Adipocyte (in vitro differentiated cells): Measurements from ENCODE around the gene OBSCN.
A peak's percentile ranks its signal among the peaks of the same experiment; 100 is the strongest.

Experiments
- DNase-seq: peaks from one replicate; pipeline ENCODE4 v3.0.0-alpha.2; 2015; ENCODE audit warnings: low read depth
- H3K27me3 ChIP-seq: replicated peaks from 2 replicates; pipeline ENCODE4 v1.7.0; 2013; ENCODE audit warnings: mild to moderate bottlenecking, low read length, moderate library complexity; ENCODE audit not compliant: control insufficient read depth, insufficient read depth
- H3K36me3 ChIP-seq: 2 replicates; pipeline ENCODE4 v1.7.0; 2013; ENCODE audit warnings: low read length, mild to moderate bottlenecking, moderate library complexity; ENCODE audit not compliant: control insufficient read depth, insufficient read depth, severe bottlenecking
- H3K4me1 ChIP-seq: 2 replicates; pipeline ENCODE4 v1.7.0; 2013; ENCODE audit warnings: mild to moderate bottlenecking, low read length, moderate library complexity; ENCODE audit not compliant: control insufficient read depth, insufficient read depth
- H3K4me3 ChIP-seq: 2 replicates; pipeline ENCODE4 v1.7.0; 2013; ENCODE audit warnings: mild to moderate bottlenecking, low read length, moderate library complexity
- H3K9ac ChIP-seq: 2 replicates; pipeline ENCODE4 v1.7.0; 2013; ENCODE audit warnings: mild to moderate bottlenecking, low read length, moderate library complexity
- H3K9me3 ChIP-seq: 2 replicates; pipeline ENCODE4 v1.7.0; 2013; ENCODE audit warnings: mild to moderate bottlenecking, low read length, moderate library complexity; ENCODE audit not compliant: control insufficient read depth

Gene OBSCN

DNA sequence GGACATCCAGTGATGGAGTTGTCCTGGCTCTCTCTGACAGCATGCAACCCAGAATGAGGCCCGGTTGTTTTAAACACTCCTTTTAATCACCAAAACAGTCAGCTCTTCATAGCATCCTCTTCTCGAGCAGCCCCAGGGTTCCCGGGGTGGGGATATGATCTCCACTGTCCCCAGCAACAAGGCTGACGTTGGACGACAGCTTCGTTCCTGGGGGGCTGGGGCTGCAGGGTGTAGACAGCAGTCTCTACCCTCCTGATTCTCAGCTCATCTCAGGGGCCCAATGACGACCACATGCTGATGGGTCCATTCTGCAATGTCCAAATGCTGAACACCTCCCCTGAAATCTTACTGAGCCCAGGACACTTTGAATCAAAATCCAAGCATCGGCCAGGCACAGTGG lies 171.8 kb downstream of the OBSCN start:
- Histone ChIP-seq H3K4me3 (peak overlapping the region; percentile 79), H3K36me3 (no peaks in the 10 kb centered on the region), H3K9ac (peak overlapping the region; percentile 80), H3K9me3 (no peaks in the 10 kb centered on the region), H3K27me3 (peaks cover 18% of the 10 kb centered on the region), H3K4me1 (peaks cover 13% of the 10 kb centered on the region)
- no peak for DNase-seq

DNA sequence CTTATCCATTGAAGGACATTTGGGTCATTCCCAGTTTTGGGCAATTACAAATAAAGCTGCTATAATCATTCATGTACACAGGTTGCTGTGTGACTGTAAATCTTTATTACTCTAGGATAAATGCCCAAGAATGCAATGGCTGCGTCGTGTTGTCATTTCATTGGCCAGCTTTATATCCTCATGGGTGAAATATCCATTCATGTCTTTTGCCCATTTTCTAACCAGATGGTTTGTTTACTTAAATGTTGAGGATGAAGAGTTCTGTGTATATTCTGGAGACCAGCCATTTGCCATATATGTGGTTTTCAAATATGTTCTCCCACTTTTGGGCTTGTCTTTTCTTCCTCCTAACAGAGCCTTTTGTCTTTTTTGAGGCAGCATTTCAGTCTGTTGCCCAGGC lies 173.5 kb downstream of the OBSCN start:
- DNase-seq: peak; percentile 21
- H3K9ac ChIP-seq: no peak overlapping the region
- no peaks in the 10 kb centered on the region for H3K9me3 ChIP-seq
- H3K36me3 ChIP-seq: no peaks in the 10 kb centered on the region
- peaks cover 18% of the 10 kb centered on the region for H3K27me3 ChIP-seq
- no peak overlapping the region for H3K4me3 ChIP-seq
- H3K4me1 ChIP-seq: peaks cover 7% of the 10 kb centered on the region

DNA sequence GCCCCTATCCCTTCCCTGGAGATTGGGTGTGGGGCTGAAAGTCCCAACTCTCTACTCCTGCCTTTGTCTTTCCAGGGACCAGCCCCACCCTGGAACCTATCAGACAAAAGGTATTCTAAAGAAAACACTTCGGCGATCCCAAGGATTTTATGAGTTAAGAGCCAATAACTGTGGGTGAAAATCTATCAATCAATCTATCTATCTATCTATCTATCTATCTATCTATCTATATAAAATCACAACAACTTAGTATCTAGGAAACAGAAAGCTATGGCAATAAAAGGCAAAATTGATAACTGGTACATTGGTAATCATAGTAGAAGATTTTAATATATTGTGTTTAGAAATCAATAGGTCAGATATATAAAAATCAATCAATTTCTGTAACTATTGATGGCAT lies 175.9 kb downstream of the OBSCN start:
- Histone ChIP-seq H3K36me3 (no peaks in the 10 kb centered on the region), H3K27me3 (peaks cover 18% of the 10 kb centered on the region), H3K4me3 (no peak overlapping the region), H3K9me3 (no peaks in the 10 kb centered on the region), H3K9ac (no peak overlapping the region), H3K4me1 (peaks cover 7% of the 10 kb centered on the region)
- DNase-seq: no peak

DNA sequence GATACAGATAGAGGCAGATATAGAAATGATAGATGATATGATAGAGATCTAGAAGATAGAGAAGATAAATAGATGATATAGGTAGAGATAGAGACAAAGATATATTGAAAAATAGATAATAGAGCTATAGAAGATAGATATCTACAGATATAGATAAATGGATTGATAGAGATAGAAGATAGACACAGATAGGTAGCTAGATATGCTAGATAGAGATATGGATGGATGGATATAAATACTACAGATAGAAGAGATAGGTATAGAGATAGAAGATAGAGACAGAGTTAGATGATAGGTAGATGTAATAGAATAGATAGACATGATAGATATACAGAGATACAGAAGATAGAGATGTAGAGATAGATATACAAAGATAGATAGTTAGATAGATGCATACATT lies 177.4 kb downstream of the OBSCN start:
- no peak overlapping the region for H3K4me3 ChIP-seq
- peaks cover 12% of the 10 kb centered on the region for H3K27me3 ChIP-seq
- DNase-seq: no peak
- no peaks in the 10 kb centered on the region for H3K9me3 ChIP-seq
- no peaks in the 10 kb centered on the region for H3K36me3 ChIP-seq
- H3K9ac ChIP-seq: no peak overlapping the region
- no peaks in the 10 kb centered on the region for H3K4me1 ChIP-seq

DNA sequence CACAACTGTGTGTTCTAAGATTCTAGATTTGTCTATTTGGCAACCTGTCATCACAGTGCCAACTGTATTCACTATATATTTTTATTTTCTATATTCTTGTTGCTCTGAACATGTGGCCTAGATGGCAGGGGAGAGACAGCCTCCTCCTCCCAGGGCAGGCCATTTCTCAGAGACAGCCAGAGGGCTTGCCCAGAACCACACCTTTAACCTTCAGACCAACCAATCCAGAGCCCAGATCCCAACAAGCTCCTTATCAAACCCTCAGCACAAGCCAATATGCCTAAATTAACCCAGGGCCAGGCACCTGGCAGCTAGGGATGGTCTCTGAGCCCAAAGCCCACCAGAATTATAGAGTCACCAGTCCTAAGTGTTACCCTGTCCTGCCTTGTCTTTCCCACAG lies 179.5 kb downstream of the OBSCN start:
- Histone ChIP-seq H3K4me3 (no peak overlapping the region), H3K4me1 (no peaks in the 10 kb centered on the region), H3K36me3 (no peaks in the 10 kb centered on the region), H3K9ac (no peak overlapping the region), H3K27me3 (peaks cover 1% of the 10 kb centered on the region), H3K9me3 (no peaks in the 10 kb centered on the region)
- DNase-seq: no peak

DNA sequence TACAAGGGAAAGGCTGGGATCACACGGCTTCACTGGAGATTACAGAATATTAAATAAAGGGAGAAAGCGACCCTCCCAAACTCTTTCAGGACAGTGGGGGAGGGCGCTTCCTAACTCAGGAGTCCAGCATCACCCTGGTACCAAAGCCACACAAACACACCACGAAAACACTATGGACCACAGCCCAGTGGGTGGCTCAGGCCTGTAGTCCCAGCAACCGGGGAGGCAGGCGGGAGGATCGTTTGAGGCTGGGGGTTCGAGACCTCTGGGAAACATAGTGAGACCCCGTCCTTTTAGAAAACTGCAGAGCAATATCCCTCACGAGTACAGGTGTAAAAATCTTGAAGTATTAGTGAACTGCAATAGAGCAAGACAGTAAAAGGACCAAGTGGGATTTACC lies 182.8 kb downstream of the OBSCN start:
- H3K9me3 ChIP-seq: no peaks in the 10 kb centered on the region
- DNase-seq: no peak
- H3K27me3 ChIP-seq: no peaks in the 10 kb centered on the region
- no peak overlapping the region for H3K4me3 ChIP-seq
- peaks cover 18% of the 10 kb centered on the region for H3K4me1 ChIP-seq
- H3K9ac ChIP-seq: no peak overlapping the region
- peaks cover 6% of the 10 kb centered on the region for H3K36me3 ChIP-seq

DNA sequence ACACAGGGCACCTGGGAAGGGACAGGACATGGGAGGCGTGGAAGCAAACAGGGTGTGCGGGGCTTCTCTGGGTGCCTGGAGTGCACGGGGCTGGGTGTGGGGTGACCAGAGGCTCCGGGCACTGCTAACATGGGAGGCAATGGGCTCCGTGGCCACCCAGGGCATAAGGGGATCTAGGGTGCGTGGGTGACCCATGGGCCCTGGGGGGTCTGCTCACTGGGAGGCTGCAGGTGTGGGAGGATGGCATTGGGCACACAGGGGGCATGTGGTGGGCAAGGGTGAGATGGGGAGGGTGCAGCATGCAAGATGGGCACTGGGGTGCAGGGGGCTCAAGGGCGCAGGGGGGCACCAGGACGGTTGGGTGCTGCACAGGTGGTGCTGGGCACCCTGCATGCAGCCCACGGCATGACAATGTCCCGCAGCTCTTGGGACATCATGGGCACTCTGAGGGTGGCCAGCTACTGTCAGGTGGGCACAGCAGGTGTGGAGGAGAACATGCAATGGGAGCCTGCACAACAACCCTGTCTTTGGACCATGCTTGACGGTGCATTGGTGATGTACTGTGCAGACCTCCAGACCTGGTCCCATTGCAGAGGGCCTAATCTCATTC lies 183.7 kb downstream of the OBSCN start:
- Histone ChIP-seq H3K4me3 (no peak overlapping the region), H3K9me3 (no peaks in the 10 kb centered on the region), H3K9ac (no peak overlapping the region), H3K4me1 (peaks cover 18% of the 10 kb centered on the region), H3K27me3 (no peaks in the 10 kb centered on the region), H3K36me3 (peaks cover 15% of the 10 kb centered on the region)
- no peak for DNase-seq

DNA sequence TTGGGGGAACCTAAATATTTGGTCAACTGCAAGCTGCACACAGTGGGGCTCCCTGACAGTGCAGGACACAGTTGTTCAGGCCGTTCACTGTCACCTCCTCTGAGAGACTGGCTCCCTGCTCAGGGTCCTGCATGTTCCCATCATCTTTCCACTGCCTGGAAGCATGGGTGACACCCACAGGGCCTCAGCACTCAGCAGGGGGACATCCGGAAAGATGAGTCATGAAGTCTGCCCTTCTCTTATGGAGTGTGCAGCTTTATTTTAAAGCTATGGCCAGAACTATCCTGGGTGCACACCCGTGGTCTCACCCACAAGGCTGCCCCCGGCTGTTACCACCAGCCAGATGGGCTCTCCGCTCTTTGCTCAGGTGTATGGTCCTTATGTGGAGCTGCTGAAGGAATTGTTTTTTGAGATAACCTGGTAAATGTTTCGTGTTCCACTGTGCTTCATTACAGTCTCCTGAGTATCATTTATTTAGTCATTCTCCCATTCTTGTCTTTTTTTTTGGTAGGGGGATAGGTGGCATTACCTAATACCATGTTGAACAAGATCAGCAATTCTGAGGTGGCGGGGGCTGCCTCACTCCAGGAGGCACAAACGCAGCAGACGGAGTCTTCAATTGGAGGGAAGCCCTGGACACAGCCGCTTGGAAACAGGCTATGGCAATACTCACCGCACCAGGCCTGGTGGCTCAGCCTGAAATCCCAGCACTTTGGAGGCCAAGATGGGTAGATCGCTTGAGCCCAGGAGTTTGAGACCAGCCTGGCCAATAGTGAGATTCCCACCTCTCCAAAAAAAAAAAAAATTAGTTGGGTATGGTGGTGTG lies 184.5 kb downstream of the OBSCN start:
- no peak overlapping the region for H3K4me3 ChIP-seq
- DNase-seq: peak; percentile 9
- no peak overlapping the region for H3K9ac ChIP-seq
- peaks cover 20% of the 10 kb centered on the region for H3K36me3 ChIP-seq
- H3K4me1 ChIP-seq: peaks cover 18% of the 10 kb centered on the region
- H3K27me3 ChIP-seq: no peaks in the 10 kb centered on the region
- H3K9me3 ChIP-seq: no peaks in the 10 kb centered on the region

DNA sequence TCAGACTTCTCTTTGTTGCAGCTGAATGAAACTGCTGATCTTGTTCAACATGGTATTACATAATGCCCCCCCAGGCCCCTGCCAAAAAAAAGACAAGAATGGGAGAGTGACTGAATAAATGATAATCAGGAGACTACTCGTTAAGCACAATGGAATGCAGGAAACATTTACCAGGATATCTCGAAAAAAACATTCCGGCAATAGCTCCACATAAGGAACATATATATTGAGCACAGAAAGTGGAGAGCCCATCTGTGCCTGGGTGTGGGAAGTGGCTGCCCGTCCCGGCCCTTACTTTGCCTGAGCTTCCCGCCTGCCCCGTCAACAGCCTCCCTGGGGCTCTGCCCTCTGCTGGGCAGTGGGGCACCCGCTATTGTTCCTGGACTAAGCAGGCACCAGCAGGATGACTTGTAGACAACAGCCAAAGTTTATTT lies 185.4 kb downstream of the OBSCN start:
- H3K36me3 ChIP-seq: peaks cover 30% of the 10 kb centered on the region
- H3K9ac ChIP-seq: peak overlapping the region; percentile 44
- no peaks in the 10 kb centered on the region for H3K27me3 ChIP-seq
- peak overlapping the region; percentile 6 for H3K4me3 ChIP-seq
- DNase-seq: peak; percentile 66
- H3K4me1 ChIP-seq: peaks cover 18% of the 10 kb centered on the region
- no peaks in the 10 kb centered on the region for H3K9me3 ChIP-seq

DNA sequence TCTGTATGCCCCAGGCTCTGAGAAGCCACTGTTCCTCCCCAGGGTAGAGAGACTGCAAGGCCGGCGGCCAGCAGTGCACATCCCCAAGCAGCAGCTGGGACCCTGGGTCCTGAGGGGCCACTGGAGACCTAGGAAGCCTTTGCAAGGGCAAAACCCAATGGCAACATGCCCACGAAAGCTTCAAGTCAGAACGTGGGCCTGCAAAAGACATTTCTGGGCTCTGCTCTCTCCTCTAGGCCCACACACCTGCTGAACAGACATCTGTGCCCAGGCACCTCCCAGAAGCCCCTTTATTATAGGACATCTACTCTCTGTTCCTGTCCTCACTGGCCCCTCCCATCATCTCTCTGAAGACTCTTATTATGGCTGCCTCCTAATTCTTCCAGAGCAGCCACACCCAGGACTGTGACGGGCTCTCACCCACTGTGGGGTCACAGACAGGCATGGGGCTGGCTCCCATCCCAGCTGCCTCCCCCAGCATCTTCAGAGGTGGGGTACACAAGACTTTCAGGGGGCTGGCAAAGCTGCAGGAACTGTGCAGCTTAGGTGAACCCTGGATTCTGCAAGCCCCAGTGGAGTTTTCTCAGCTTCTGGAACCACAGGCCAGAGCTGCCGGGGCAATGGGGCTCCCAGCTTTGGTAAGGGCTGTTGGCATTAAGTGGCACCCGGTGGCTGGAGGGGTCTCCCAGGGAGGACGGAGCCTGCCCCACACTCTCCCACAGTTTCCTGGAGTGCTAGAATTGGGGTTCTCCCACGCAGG lies 186.1 kb downstream of the OBSCN start:
- Histone ChIP-seq H3K27me3 (no peaks in the 10 kb centered on the region), H3K36me3 (peaks cover 30% of the 10 kb centered on the region), H3K4me3 (peak overlapping the region; percentile 6), H3K4me1 (peaks cover 18% of the 10 kb centered on the region), H3K9ac (peak overlapping the region; percentile 44), H3K9me3 (no peaks in the 10 kb centered on the region)
- DNase-seq: no peak
